Panc1 (cell line): ENCODE results near the gene PYGO2. TPM values are rescaled to one million over a fixed set of nuclear protein-coding genes. Genes with fewer than 3 reads are reported as not detected.
A peak's percentile ranks its signal among the peaks of the same experiment; 100 is the strongest.

Experiments
- ATAC-seq: fragments of 200-7000 bp; cut with Tn5 transposase; 2 replicates; pipeline ENCODE4 v1.9.1; 2020; ENCODE audit warnings: mild to moderate bottlenecking, moderate library complexity
- BruUV-seq: library from RNA; stranded (reverse); fragments of 400-500 nt; replicated peaks from 2 replicates; lab custom pipeline; 2021; lab: Mats Ljungman, UMichigan
- CTCF ChIA-PET: fragments of 300-600 bp; sonication (Branson Sonifier 250); formaldehyde crosslinking; loops from one replicate; lab custom pipeline; 2022; ENCODE audit warnings: antibody characterized with exemption; lab: Charles Lee
- POLR2A ChIA-PET: fragments of 300-600 bp; sonication (Branson Sonifier 250); formaldehyde crosslinking; loops from one replicate; lab custom pipeline; 2022; ENCODE audit warnings: antibody characterized with exemption; lab: Charles Lee
- DNase-seq: peaks from one replicate; pipeline ENCODE4 v3.0.0-alpha.2; 2010; ENCODE audit warnings: low read depth, low spot score
- H3K27ac ChIP-seq: 2 replicates; pipeline ENCODE4 v1.5.1; 2011; ENCODE audit warnings: mild to moderate bottlenecking, low read length, inconsistent platforms
- H3K27me3 ChIP-seq: fragments of 200-500 bp; sonication (Bioruptor generic); 2 replicates; pipeline ENCODE4 v1.6.0; 2014; ENCODE audit warnings: low read length, inconsistent platforms; ENCODE audit not compliant: control insufficient read depth, insufficient read depth
- H3K36me3 ChIP-seq: fragments of 200-500 bp; sonication (Bioruptor generic); 2 replicates; pipeline ENCODE4 v1.5.1; 2014; ENCODE audit warnings: inconsistent platforms, mild to moderate bottlenecking, low read length, moderate library complexity; ENCODE audit not compliant: control insufficient read depth, insufficient read depth
- H3K4me1 ChIP-seq: 2 replicates; pipeline ENCODE4 v1.5.1; 2011; ENCODE audit warnings: inconsistent platforms, mild to moderate bottlenecking, low read length, moderate library complexity; ENCODE audit not compliant: control insufficient read depth, insufficient read depth
- H3K4me3 ChIP-seq, 2 experiments: 2 replicates each; pipeline ENCODE4 v1.5.1; 2011 to 2012; ENCODE audit warnings: low read depth in 2 of 2, low read length in 2 of 2, mild to moderate bottlenecking in 2 of 2, inconsistent platforms in 1 of 2, moderate library complexity in 1 of 2
- H3K9me3 ChIP-seq: fragments of 200-500 bp; sonication (Bioruptor generic); 2 replicates; pipeline ENCODE4 v1.5.1; 2014; ENCODE audit warnings: low read depth, mild to moderate bottlenecking, inconsistent platforms, low read length, moderate library complexity; ENCODE audit not compliant: control insufficient read depth, insufficient read depth
- CTCF ChIP-seq: fragments of 450-650 bp; IDR thresholded peaks from 2 replicates; pipeline ENCODE4 v1.5.1; 2017; ENCODE audit warnings: mild to moderate bottlenecking
- POLR2AphosphoS5 ChIP-seq: IDR thresholded peaks from 2 replicates; pipeline ENCODE4 v1.6.1; 2012; ENCODE audit warnings: mild to moderate bottlenecking, low read depth, low read length, moderate library complexity
- REST ChIP-seq, 2 experiments: IDR thresholded peaks; 2 replicates each; pipeline ENCODE4 v1.6.1; 2011 to 2012; ENCODE audit warnings: low read depth in 2 of 2, control low read depth in 1 of 2, low read length in 1 of 2, mild to moderate bottlenecking in 1 of 2, moderate library complexity in 1 of 2; ENCODE audit not compliant: insufficient read depth in 1 of 2
- SIN3A ChIP-seq: IDR thresholded peaks from 2 replicates; pipeline ENCODE4 v1.6.1; 2012; ENCODE audit warnings: low read depth, mild to moderate bottlenecking, low read length, moderate library complexity, borderline replicate concordance; ENCODE audit not compliant: insufficient read depth
- TCF7L2 ChIP-seq: IDR thresholded peaks from 2 replicates; pipeline ENCODE4 v1.6.1; 2011; ENCODE audit warnings: mild to moderate bottlenecking, low read depth, low read length, inconsistent platforms
- in situ Hi-C: cut with HindIII; loops from 2 replicates; pipeline ENCODE4 v1.10.0; 2016; ENCODE audit warnings: low sequenced_read_pairs, low pct_unique_long_range_greater_than_20kb
- intact Hi-C: fragments of 100-400 bp; cut with micrococcal nuclease; formaldehyde crosslinking; loops from one replicate; pipeline ENCODE4 v1.10.0; 2022; ENCODE audit not compliant: unreplicated experiment
- total RNA-seq: library from RNA; stranded (reverse); gene quantifications from one replicate; pipeline ENCODE4 v1.2.1, GENCODE V29; 2021; ENCODE audit not compliant: unreplicated experiment

PYGO2 gene
- total RNA-seq, 1 experiment from 2014 or later, result 41.1 TPM

GRCh38 chr1:155007251-155007828, 45.8 kb upstream of the PYGO2 start:
- TF ChIP-seq CTCF (no peak), SIN3A (no peak), TCF7L2 (no peak), REST (IDR thresholded peaks at IDR 0.05; ENCODE audit: insufficient read depth in 1 of 2, low read depth in 2 of 2, low read length in 1 of 2) (no peak), POLR2AphosphoS5 (no peak)
- DNase-seq (no peak), ATAC-seq (no peak)
- ChIA-PET POLR2A (interaction anchor here (0.7 kb wide), 1 partner anchor 15 kb away, joined by 3 read pairs; no protein-coding TSS in a partner anchor), CTCF (interaction anchor here (0.6 to 0.7 kb wide), 2 partner anchors 31 to 74 kb away, joined by 3 read pairs; no protein-coding TSS in a partner anchor)
- no TSS peak for BruUV-seq
- Histone ChIP-seq H3K36me3 (peaks cover 5% of the 10 kb centered on the region; the same call in 1 of the 2 replicates), H3K4me3 (no peak overlapping the region), H3K27ac (no peak overlapping the region), H3K27me3 (no peaks in the 10 kb centered on the region), H3K4me1 (peaks cover 45% of the 10 kb centered on the region), H3K9me3 (no peaks in the 10 kb centered on the region)
- intact Hi-C loops, result no loop called here
- in situ Hi-C loops, result no loop called here

- H3K36me3 ChIP-seq, result peaks cover 5% of the 10 kb centered on the region; the same call in 1 of the 2 replicates
- no peaks in the 10 kb centered on the region for H3K9me3 ChIP-seq
- intact Hi-C loops, result no loop called here
- peak overlapping the region; percentile 87 for H3K27ac ChIP-seq
- POLR2A ChIA-PET, result interaction anchor here (0.7 kb wide), 1 partner anchor 16 kb away, joined by 3 read pairs; no protein-coding TSS in a partner anchor
- DNase-seq (no peak), ATAC-seq (no peak)
- no peak for TF ChIP-seq CTCF
- TF ChIP-seq SIN3A, result no peak
- no peak for TF ChIP-seq TCF7L2
- TF ChIP-seq REST (IDR thresholded peaks at IDR 0.05; ENCODE audit: insufficient read depth in 1 of 2, low read depth in 2 of 2, low read length in 1 of 2), result no peak
- TF ChIP-seq POLR2AphosphoS5, result no peak
- CTCF ChIA-PET, result interaction anchor here (0.6 kb wide), 1 partner anchor 32 kb away, joined by 3 read pairs; no protein-coding TSS in a partner anchor
- peaks cover 42% of the 10 kb centered on the region for H3K4me1 ChIP-seq
- H3K4me3 ChIP-seq, result no peak overlapping the region
- no TSS peak for BruUV-seq
- no peaks in the 10 kb centered on the region for H3K27me3 ChIP-seq
- in situ Hi-C loops, result no loop called here
These were observed 45.1 kb upstream of the PYGO2 start for GRCh38 chr1:155006601-155007101.
